SU-DHL-6 (cell line): ENCODE measurements around the gene LIN54.
"Not testable (repeated sequence)": the region's sequence is repeated elsewhere in the genome, so short reads cannot be mapped to it uniquely, and the experiment has no call there.

ENCODE experiments used
- H2AFZ ChIP-seq: fragments of 200-600 bp; sonication (generic); 2 replicates; pipeline ENCODE4 v1.6.1; 2014; ENCODE audit warnings: low read depth, mild to moderate bottlenecking, moderate library complexity, mixed read lengths, antibody characterized with exemption, low read length; ENCODE audit not compliant: severe bottlenecking
- H3F3A ChIP-seq: fragments of 200-600 bp; shearing (Covaris generic); 2 replicates; pipeline ENCODE4 v1.6.0; 2016; ENCODE audit warnings: antibody characterized with exemption, mild to moderate bottlenecking; ENCODE audit not compliant: insufficient read depth
- H3K27ac ChIP-seq: fragments of 200-600 bp; sonication (generic); 2 replicates; pipeline ENCODE4 v1.5.1; 2016; ENCODE audit warnings: low read depth, mild to moderate bottlenecking, low read length, moderate library complexity, mixed read lengths
- H3K27me3 ChIP-seq: fragments of 200-600 bp; sonication (generic), shearing (Covaris generic); 2 replicates; pipeline ENCODE4 v1.6.0; 2014; ENCODE audit warnings: mild to moderate bottlenecking, low read length
- H3K36me3 ChIP-seq: fragments of 200-600 bp; sonication (generic); 2 replicates; pipeline ENCODE4 v1.6.1; 2014; ENCODE audit warnings: mild to moderate bottlenecking, low read length, mixed read lengths
- H3K4me2 ChIP-seq: fragments of 300-600, 200-600 bp; shearing (Covaris generic), sonication (generic); 2 replicates; pipeline ENCODE4 v1.6.0; 2014; ENCODE audit warnings: low read length, low read depth, mild to moderate bottlenecking; ENCODE audit not compliant: poor library complexity, severe bottlenecking
- H3K4me3 ChIP-seq: fragments of 200-600 bp; sonication (generic); 2 replicates; pipeline ENCODE4 v1.5.1; 2014; ENCODE audit warnings: antibody characterized with exemption, low read length, mild to moderate bottlenecking, mixed read lengths; ENCODE audit not compliant: insufficient read depth, poor library complexity, severe bottlenecking
- H3K79me2 ChIP-seq: fragments of 200-600 bp; sonication (generic); 2 replicates; pipeline ENCODE4 v1.6.1; 2014; ENCODE audit warnings: mild to moderate bottlenecking, low read length, moderate library complexity; ENCODE audit not compliant: insufficient read depth
- H3K9ac ChIP-seq: fragments of 200-600 bp; sonication (generic); 2 replicates; pipeline ENCODE4 v1.7.0; 2014; ENCODE audit warnings: mild to moderate bottlenecking, low read length
- H3K9me2 ChIP-seq: fragments of 200-600 bp; sonication (generic); replicated peaks from 2 replicates; pipeline ENCODE4 v1.6.1; 2014; ENCODE audit warnings: low read length; ENCODE audit not compliant: insufficient read depth
- H3K9me3 ChIP-seq: fragments of 200-600 bp; sonication (generic); 2 replicates; pipeline ENCODE4 v1.6.1; 2014; ENCODE audit warnings: low read length, mixed read lengths; ENCODE audit not compliant: insufficient read depth
- H4K20me1 ChIP-seq: fragments of 200-600 bp; sonication (generic); 2 replicates; pipeline ENCODE4 v1.6.1; 2014; ENCODE audit warnings: low read depth, mild to moderate bottlenecking, antibody characterized with exemption, low read length, moderate library complexity, mixed read lengths
- CTCF ChIP-seq: fragments of 200-600 bp; sonication (generic); IDR thresholded peaks from one replicate; pipeline ENCODE4 v1.5.1; 2017; ENCODE audit warnings: antibody characterized with exemption, mild to moderate bottlenecking, low read length, moderate library complexity; ENCODE audit not compliant: insufficient read depth, poor library complexity, severe bottlenecking
- EZH2phosphoT487 ChIP-seq: fragments of 200-600 bp; sonication (generic), shearing (Covaris generic); conservative IDR thresholded peaks from 2 replicates; pipeline ENCODE4 v1.6.1; 2018; ENCODE audit warnings: mild to moderate bottlenecking, antibody characterized with exemption, low read length, moderate library complexity, mixed read lengths

LIN54 gene

GRCh38 chr4:83010522-83011318 lies at the start of gene LIN54:
Gene LIN54, minus strand, starts transcription at chr4:83010823. Its CDS starts 25,979 bp downstream, at chr4:82984844.
- H2AFZ ChIP-seq, result peak within 1 kb of the TSS; percentile 54
- TF ChIP-seq CTCF (no peak), EZH2phosphoT487 (no peak)
- H3F3A ChIP-seq, result peaks cover 20% of the 10 kb centered on the region
- peak within 1 kb of the TSS; percentile 82 for H3K4me3 ChIP-seq
- peaks cover 64% of the 10 kb centered on the region for H3K79me2 ChIP-seq
- no peaks in the 10 kb centered on the region for H3K27me3 ChIP-seq
- H3K9me2 ChIP-seq, result no peaks in the 10 kb centered on the region
- H3K9me3 ChIP-seq, result no peaks in the 10 kb centered on the region
- peak within 1 kb of the TSS; percentile 80 for H3K27ac ChIP-seq
- H4K20me1 ChIP-seq, result no peaks in the 10 kb centered on the region
- H3K4me2 ChIP-seq, result peak within 1 kb of the TSS; percentile 99
- H3K9ac ChIP-seq, result peak within 1 kb of the TSS; percentile 90
- H3K36me3 ChIP-seq, result no peaks in the 10 kb centered on the region

GRCh38 chr4:83054928-83055327 lies 44.3 kb upstream of the LIN54 start:
- H3K79me2 ChIP-seq, result no peaks in the 10 kb centered on the region
- H3F3A ChIP-seq, result no peaks in the 10 kb centered on the region
- H3K4me2 ChIP-seq, result no peak overlapping the region
- no peak overlapping the region for H3K27ac ChIP-seq
- no peaks in the 10 kb centered on the region for H3K9me2 ChIP-seq
- no peak for TF ChIP-seq EZH2phosphoT487
- TF ChIP-seq CTCF, result no peak
- H4K20me1 ChIP-seq, result no peaks in the 10 kb centered on the region
- H3K9ac ChIP-seq, result no peak overlapping the region
- H2AFZ ChIP-seq, result no peak overlapping the region
- H3K9me3 ChIP-seq, result no peaks in the 10 kb centered on the region
- no peaks in the 10 kb centered on the region for H3K27me3 ChIP-seq
- H3K36me3 ChIP-seq, result no peaks in the 10 kb centered on the region
- H3K4me3 ChIP-seq, result no peak overlapping the region

GRCh38 chr4:83048781-83049180 lies 38.2 kb upstream of the LIN54 start:
- H3F3A ChIP-seq, result not testable (repeated sequence)

More at GRCh38 chr4:83048781-83049180, 38.2 kb upstream of the LIN54 start:
- H3K9me3 ChIP-seq, H3K27ac ChIP-seq, H3K9ac ChIP-seq, H2AFZ ChIP-seq, H3K4me2 ChIP-seq, H3K9me2 ChIP-seq, H3K27me3 ChIP-seq, H3K4me3 ChIP-seq, H4K20me1 ChIP-seq, H3K36me3 ChIP-seq, H3K79me2 ChIP-seq: not testable (repeated sequence)
